K562 (cell line): ENCODE measurements around the gene STX3. TPM values are rescaled to one million over a fixed set of nuclear protein-coding genes. Genes with fewer than 3 reads are reported as not detected.

Experiments
- EHMT2 ChIP-seq: fragments of 450-650 bp; IDR thresholded peaks from 2 replicates; pipeline ENCODE4 v1.6.1; 2018; ENCODE audit warnings: antibody characterized with exemption
- ESRRA ChIP-seq: fragments of 450-650 bp; IDR thresholded peaks from 2 replicates; pipeline ENCODE4 v1.6.1; 2014; ENCODE audit warnings: low read depth, mild to moderate bottlenecking, moderate library complexity, borderline replicate concordance
- FOXM1 ChIP-seq, 2 experiments: fragments of 450-650 bp in 1 of 2; sonication (generic) in 1 of 2; formaldehyde crosslinking in 1 of 2; IDR thresholded peaks; 2 replicates each; pipeline versions ENCODE4 v1.6.1 to v1.9.0; 2017 to 2022; ENCODE audit warnings: low read depth in 2 of 2, mild to moderate bottlenecking in 2 of 2, missing genetic modification reagents in 1 of 2, moderate library complexity in 1 of 2
- GTF2A2 ChIP-seq: IDR thresholded peaks from 2 replicates; pipeline ENCODE4 v1.6.1; 2016; ENCODE audit warnings: mild to moderate bottlenecking, missing genetic modification characterization, missing compliant biosample characterization
- HDAC1 ChIP-seq, 2 experiments: fragments of 450-650 bp; IDR thresholded peaks; 2 replicates each; pipeline ENCODE4 v1.6.1; 2016 to 2017; ENCODE audit warnings: inconsistent platforms in 1 of 2, mild to moderate bottlenecking in 1 of 2, moderate library complexity in 1 of 2
- HDGF ChIP-seq: fragments of 450-650 bp; IDR thresholded peaks from 2 replicates; pipeline ENCODE4 v1.6.1; 2016
- HNRNPUL1 ChIP-seq: fragments of 200-400 bp; formaldehyde crosslinking; IDR thresholded peaks from 2 replicates; pipeline ENCODE4 v1.6.1; 2017; ENCODE audit warnings: low read length
- KLF16 ChIP-seq: IDR thresholded peaks from 2 replicates; pipeline ENCODE4 v1.6.1; 2016; ENCODE audit warnings: antibody characterized with exemption
- NCOA6 ChIP-seq: fragments of 450-650 bp; IDR thresholded peaks from 2 replicates; pipeline ENCODE4 v1.6.1; 2017; ENCODE audit warnings: mild to moderate bottlenecking
- NONO ChIP-seq, 2 experiments: fragments of 200-400 bp in 1 of 2; fragments of 450-650 bp in 1 of 2; formaldehyde crosslinking in 1 of 2; IDR thresholded peaks; 2 replicates each; pipeline ENCODE4 v1.6.1; 2017; ENCODE audit warnings: low read depth in 2 of 2, mild to moderate bottlenecking in 2 of 2, moderate library complexity in 2 of 2, low read length in 1 of 2
- NRF1 ChIP-seq, 2 experiments: fragments of 450-650 bp; IDR thresholded peaks in 1 of 2; conservative IDR thresholded peaks in 1 of 2; 2 replicates each; pipeline ENCODE4 v1.6.1; 2014; ENCODE audit warnings: mild to moderate bottlenecking in 2 of 2
- OTX1 ChIP-seq: fragments of 450-650 bp; formaldehyde crosslinking; IDR thresholded peaks from 2 replicates; pipeline ENCODE4 v1.4.0; 2022; ENCODE audit warnings: mild to moderate bottlenecking
- PHB ChIP-seq: fragments of 250-450 bp; sonication (Bioruptor Pico); IDR thresholded peaks from 2 replicates; pipeline ENCODE4 v1.5.0; 2021
- RBM34 ChIP-seq: fragments of 200-400 bp; formaldehyde crosslinking; IDR thresholded peaks from 2 replicates; pipeline ENCODE4 v1.6.1; 2018; ENCODE audit warnings: low read length, borderline replicate concordance; ENCODE audit not compliant: insufficient read depth
- RBM39 ChIP-seq: fragments of 200-400 bp; formaldehyde crosslinking; optimal IDR thresholded peaks from 2 replicates; pipeline ENCODE3; 2018; ENCODE audit warnings: low read depth, low read length
- RNF2 ChIP-seq: sonication (generic); IDR thresholded peaks from 2 replicates; pipeline ENCODE4 v1.6.1; 2016
- SOX6 ChIP-seq: fragments of 450-650 bp; IDR thresholded peaks from 2 replicates; pipeline ENCODE4 v1.6.1; 2014; ENCODE audit warnings: mild to moderate bottlenecking
- SRSF9 ChIP-seq: fragments of 200-400 bp; formaldehyde crosslinking; IDR thresholded peaks from 2 replicates; pipeline ENCODE4 v1.6.1; 2017; ENCODE audit warnings: low read depth, low read length, borderline replicate concordance
- THRAP3 ChIP-seq: fragments of 450-650 bp; IDR thresholded peaks from 2 replicates; pipeline ENCODE4 v1.6.1; 2016; ENCODE audit warnings: mild to moderate bottlenecking, inconsistent platforms, borderline replicate concordance
- XRCC5 ChIP-seq: fragments of 200-400 bp; formaldehyde crosslinking; IDR thresholded peaks from 2 replicates; pipeline ENCODE4 v1.6.1; 2017; ENCODE audit warnings: low read depth, mild to moderate bottlenecking, low read length
- ZNF23 ChIP-seq: fragments of 250-450 bp; sonication (Bioruptor Pico); IDR thresholded peaks from 2 replicates; pipeline ENCODE4 v1.4.0; 2020; ENCODE audit warnings: mild to moderate bottlenecking
- ZNF707 ChIP-seq: fragments of 250-450 bp; sonication (Bioruptor Pico); conservative IDR thresholded peaks from 2 replicates; pipeline ENCODE4 v1.8.0; 2022; ENCODE audit warnings: inconsistent platforms, mild to moderate bottlenecking, moderate library complexity
- polyA plus RNA-seq, 8 experiments: library from polyadenylated mRNA; depleted of rRNA in 4 of 8; stranded (reverse) in 5 of 8; unstranded in 3 of 8; fragments of >200 nt; fragmentation: Nextera tagmentation in 2 of 8; fragmentation: Illumina TruSeq in 1 of 8; extraction: Ambion mirVana in 2 of 8; extraction: Trizol in 1 of 8; gene quantifications; 2 replicates each; pipeline versions ENCODE4 v1.2.1 to v1.2.3, GENCODE V29; 2011 to 2014; ENCODE audit warnings: inconsistent platforms in 1 of 8, missing spikeins in 1 of 8
- total RNA-seq, 7 experiments: library from RNA; depleted of rRNA in 6 of 7; stranded (reverse); fragments of >200 nt in 6 of 7; fragmentation: Illumina TruSeq in 2 of 7; extraction: Trizol in 2 of 7; gene quantifications; 2 replicates each; pipeline versions ENCODE4 v1.2.1 to v1.2.3, GENCODE V29; 2011 to 2021; ENCODE audit warnings: low replicate concordance in 1 of 7
- TF ChIP-seq, protein P1 (sequence below): fragments of 450-650 bp; IDR thresholded peaks from 2 replicates; pipeline ENCODE4 v1.6.1; 2016; ENCODE audit warnings: low read depth, mild to moderate bottlenecking, moderate library complexity
- TF ChIP-seq, protein P2 (sequence below): fragments of 450-650 bp; conservative IDR thresholded peaks from 2 replicates; pipeline ENCODE4 v1.6.1; 2016; ENCODE audit warnings: missing genetic modification characterization, low read depth, mild to moderate bottlenecking, control low read depth, missing compliant biosample characterization
- TF ChIP-seq, protein P3 (sequence below): sonication (generic); formaldehyde crosslinking; IDR thresholded peaks from 2 replicates; pipeline ENCODE4 v1.8.0; 2022; ENCODE audit warnings: missing genetic modification reagents, mild to moderate bottlenecking, borderline replicate concordance

Gene STX3
- total and polyA plus RNA-seq, 9 of the 15 experiments (the other 6 are each of a cell fraction or from before 2014, with no cell fraction given): 12.0 to 91.6 (median 48.7) TPM

DNA sequence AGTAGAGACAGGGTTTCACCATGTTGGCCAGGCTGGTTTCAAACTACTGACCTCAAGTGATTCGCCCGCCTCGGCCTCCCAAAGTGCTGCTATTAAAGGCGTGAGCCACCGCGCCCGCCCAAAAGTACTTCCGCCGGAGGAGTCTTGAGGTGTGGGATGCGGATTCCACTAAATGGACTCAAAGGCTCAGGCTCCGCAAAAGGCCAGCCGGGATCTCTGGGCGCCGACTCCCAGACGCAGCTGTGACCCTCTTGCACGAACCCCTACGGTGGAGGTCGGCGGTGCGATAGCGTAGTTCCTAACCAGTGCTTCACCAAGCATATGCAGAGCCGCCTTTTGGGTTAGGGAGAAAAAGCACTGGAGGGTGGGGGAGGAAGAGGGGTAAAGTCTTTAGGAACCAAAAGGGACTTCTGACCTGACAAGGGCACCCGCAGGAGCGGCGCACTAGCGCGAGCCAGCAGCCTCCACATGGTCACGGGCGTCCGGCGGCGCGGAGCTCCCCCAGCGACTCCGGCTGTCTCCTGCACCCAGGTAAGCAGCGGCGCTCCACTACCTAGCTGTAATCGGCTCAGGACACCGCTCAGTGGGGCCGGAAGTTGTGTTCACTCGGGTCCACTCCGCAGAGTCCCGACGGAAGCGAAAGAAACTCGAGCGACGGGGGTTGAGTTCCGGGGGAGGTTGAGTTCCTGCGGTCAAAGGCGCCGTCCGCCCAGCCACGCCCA is 55.2 kb downstream of the STX3 start, which contains the start of gene MRPL16 (continued):
- TF ChIP-seq RBM34 (no peak), KLF16 (no peak), PHB (CRISPR knock-in tag) (0 out of 2 replicates have a peak, but pooled peaks have one; percentile 17), THRAP3 (0 out of 2 replicates have a peak, but pooled peaks have one; percentile 79), SOX6 (peak; percentile 81), NONO (IDR thresholded peaks at IDR 0.05; ENCODE audit: low read depth in 2 of 2, low read length in 1 of 2) (0 out of 4 replicates have a peak, but pooled peaks of 1 of the 2 experiments have one; percentile 42), HDGF (no peak), OTX1 (CRISPR knock-in tag) (peak; percentile 31; the same call in 1 of the 2 replicates), FOXM1 (IDR thresholded peaks at IDR 0.05; ENCODE audit: low read depth) (peak; percentile 35; the same call in 1 of the 2 replicates), FOXM1 (CRISPR knock-in tag; IDR thresholded peaks at IDR 0.05; ENCODE audit: low read depth) (no peak), HDAC1 (IDR thresholded peaks at IDR 0.05) (peak in 1 of 2 experiments; percentile 51; a peak in 1 of 4 replicates), ZNF707 (CRISPR knock-in tag) (no peak), RNF2 (peak; percentile 71), ESRRA (peak; percentile 94), RBM39 (peak; percentile 58), SRSF9 (no peak), ZNF23 (0 out of 2 replicates have a peak, but pooled peaks have one; percentile 14), EHMT2 (0 out of 2 replicates have a peak, but pooled peaks have one; percentile 62), NRF1 (conservative IDR thresholded peaks at IDR 0.05 in 1 of 2, IDR thresholded peaks at IDR 0.05 in 1 of 2) (peak; percentile 55 to 65; a peak in 3 of 4 replicates), NCOA6 (no peak), HNRNPUL1 (no peak), GTF2A2 (0 out of 2 replicates have a peak, but pooled peaks have one; percentile 30), XRCC5 (peak; percentile 99)
- TF ChIP-seq, protein P1, sequence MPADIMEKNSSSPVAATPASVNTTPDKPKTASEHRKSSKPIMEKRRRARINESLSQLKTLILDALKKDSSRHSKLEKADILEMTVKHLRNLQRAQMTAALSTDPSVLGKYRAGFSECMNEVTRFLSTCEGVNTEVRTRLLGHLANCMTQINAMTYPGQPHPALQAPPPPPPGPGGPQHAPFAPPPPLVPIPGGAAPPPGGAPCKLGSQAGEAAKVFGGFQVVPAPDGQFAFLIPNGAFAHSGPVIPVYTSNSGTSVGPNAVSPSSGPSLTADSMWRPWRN: no peak
- TF ChIP-seq, protein P2, sequence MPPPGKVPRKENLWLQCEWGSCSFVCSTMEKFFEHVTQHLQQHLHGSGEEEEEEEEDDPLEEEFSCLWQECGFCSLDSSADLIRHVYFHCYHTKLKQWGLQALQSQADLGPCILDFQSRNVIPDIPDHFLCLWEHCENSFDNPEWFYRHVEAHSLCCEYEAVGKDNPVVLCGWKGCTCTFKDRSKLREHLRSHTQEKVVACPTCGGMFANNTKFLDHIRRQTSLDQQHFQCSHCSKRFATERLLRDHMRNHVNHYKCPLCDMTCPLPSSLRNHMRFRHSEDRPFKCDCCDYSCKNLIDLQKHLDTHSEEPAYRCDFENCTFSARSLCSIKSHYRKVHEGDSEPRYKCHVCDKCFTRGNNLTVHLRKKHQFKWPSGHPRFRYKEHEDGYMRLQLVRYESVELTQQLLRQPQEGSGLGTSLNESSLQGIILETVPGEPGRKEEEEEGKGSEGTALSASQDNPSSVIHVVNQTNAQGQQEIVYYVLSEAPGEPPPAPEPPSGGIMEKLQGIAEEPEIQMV (tag): peak; percentile 92
- TF ChIP-seq, protein P3, sequence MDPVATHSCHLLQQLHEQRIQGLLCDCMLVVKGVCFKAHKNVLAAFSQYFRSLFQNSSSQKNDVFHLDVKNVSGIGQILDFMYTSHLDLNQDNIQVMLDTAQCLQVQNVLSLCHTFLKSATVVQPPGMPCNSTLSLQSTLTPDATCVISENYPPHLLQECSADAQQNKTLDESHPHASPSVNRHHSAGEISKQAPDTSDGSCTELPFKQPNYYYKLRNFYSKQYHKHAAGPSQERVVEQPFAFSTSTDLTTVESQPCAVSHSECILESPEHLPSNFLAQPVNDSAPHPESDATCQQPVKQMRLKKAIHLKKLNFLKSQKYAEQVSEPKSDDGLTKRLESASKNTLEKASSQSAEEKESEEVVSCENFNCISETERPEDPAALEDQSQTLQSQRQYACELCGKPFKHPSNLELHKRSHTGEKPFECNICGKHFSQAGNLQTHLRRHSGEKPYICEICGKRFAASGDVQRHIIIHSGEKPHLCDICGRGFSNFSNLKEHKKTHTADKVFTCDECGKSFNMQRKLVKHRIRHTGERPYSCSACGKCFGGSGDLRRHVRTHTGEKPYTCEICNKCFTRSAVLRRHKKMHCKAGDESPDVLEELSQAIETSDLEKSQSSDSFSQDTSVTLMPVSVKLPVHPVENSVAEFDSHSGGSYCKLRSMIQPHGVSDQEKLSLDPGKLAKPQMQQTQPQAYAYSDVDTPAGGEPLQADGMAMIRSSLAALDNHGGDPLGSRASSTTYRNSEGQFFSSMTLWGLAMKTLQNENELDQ: no peak
